NCI-H2081 (cell line): ENCODE results near the gene CCDC194.
A peak's percentile ranks its signal among the peaks of the same experiment; 100 is the strongest.

Experiments used
- DNase-seq, 2 experiments: peaks; one replicate each; lab custom pipeline; 2025; lab: John Stamatoyannopoulos, UW

CCDC194 gene, protein sequence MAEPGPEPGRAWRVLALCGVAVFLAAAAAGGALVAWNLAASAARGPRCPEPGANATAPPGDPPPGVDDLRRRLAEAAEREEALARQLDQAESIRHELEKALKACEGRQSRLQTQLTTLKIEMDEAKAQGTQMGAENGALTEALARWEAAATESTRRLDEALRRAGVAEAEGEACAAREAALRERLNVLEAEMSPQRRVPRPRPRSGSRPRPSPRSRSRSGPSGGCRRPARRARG

GRCh38 chr19:17393914-17394313 is at the start of gene CCDC194:
CCDC194 (minus strand) TSS chr19:17394196; CDS start chr19:17394158, 38 bp downstream.
- no peak for DNase-seq

DNA sequence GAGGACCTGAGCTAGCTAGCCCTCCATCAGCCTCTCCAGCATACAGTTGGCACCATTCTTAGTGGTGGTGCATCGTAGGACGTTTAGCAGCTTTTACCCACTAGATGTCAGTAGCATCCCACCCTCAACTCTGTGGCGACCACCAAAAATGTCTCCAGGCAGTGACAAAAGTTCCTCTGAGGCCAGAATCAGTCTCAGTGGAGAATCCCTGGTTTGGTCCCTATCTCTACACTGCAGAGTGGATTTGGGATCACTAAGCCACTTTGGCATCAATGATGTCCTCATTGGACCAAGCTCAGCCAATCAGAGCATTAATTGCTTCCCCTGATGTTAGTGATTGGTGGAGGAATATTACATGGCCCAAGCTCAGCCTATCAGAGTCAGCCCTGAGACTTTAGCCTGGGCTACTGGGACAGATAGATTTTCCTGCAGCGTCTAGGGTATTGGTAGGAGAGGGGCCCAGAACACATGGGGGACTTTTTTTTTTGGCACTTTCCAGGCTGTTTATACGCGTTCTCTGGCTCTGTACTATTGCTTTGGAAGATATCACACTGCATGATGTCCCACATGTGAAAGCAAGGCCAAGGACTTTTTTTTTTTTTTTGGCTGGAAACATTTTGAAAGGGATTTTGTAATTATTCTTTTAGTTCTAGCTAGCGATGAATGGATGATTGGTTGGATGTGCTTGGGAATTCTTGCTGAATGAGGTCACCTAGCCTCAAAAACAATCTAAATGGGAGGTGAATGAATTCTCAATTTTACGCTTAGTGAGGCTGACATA is 47.4 kb upstream of the CCDC194 start:
- no peak for DNase-seq

GRCh38 chr19:17436874-17437267 is 42.9 kb upstream of the CCDC194 start:
- DNase-seq = no peak

DNA sequence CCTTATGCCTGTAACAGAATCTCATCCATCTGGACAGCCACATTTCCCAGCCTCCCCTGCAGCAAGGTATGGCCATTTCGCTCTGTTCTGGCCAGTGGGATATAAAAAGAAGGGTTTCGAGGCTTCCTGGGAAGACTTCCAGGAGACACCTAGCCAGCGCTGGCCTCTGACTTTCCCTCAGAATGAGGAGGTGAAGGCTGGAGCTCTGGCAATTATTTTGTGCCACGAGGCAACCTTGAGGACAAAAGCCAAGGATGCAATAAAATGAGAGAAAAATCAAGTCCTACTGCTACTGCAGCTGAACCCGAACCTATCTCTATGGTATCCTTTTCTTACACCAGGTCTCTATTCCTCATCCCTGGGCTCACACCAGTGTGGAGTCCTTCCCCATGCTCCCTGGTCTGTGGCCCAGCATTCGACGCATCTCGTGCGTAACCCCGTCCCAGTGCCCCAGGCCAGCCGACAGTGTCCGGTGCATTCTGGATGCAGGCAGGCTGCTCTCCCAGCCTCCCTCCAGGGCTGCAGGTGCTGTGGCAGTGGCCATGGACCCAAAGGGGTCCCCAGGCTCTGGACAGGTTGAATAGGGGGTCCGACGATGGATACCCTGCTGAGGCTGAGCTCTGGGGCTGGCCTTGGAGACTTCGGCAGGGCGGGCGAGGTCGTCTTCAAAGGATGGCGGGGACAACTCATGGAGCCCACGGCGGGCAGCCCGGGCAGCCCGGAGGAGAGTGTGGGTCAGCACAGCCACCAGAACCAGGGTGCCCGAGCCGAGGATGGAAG is 42.3 kb upstream of the CCDC194 start:
- no peak for DNase-seq

DNA sequence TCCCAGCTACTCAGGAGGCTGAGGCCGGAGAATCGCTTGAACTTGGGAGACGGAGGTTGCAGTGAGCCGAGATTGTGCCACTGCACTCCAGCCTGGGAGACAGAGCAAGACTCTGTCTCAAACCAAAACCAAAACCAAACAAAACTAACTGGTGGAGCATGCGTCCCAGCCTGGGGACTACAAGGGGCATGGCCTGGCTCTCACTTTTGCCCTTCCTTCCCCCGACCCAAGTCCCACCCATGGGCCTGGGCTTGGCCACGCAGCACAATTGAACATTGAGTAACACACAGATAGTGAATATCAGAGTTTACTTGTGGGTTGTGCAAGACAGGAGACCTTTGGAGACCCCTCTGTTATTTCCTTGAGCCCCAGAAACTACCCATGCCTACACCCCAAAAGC is 41.2 kb upstream of the CCDC194 start:
- no peak for DNase-seq

DNA sequence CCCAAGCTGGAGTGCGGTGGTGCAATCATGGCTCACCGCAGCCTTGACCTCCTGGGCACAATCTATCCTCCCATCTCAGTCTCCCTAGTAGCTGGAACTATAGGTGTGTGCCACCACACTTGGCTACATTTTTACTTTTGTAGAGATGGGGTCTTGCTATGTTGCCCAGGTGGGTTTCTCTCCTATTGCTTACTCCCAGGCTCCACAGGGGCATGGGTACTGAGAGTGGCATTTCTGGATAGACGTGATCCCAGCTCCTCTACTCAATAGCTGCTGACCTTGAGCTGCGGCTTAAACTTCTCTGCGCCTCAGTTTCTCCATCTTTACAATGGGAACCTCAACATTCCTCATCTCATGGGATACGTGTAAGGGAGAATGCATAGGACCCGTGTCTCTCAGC is 37.4 kb upstream of the CCDC194 start:
- no peak for DNase-seq

DNA sequence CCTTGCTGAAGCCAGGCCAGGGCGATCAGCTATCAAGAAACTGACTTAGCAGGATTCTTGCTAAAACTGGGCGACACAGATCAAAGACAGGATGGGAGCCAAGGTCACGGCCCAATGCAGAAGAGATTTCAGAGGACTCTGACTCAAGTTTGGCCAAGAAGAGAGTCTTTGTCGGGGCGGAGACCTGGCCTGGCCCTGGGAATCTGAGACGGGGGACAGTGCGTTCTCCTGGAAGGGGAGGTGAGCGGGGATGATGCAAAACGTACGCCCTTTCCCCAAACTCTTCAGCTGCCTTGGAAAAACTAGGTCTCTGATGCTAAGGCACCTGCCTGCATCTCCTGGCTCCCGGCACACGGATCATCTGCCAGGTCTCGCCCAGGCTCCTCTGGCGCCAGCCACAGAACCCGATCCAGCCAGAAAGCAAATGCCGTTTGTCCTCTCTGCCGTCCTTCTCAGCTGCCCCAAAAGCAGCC is 35.7 kb upstream of the CCDC194 start:
- no peak for DNase-seq

GRCh38 chr19:17424743-17425365 is 30.9 kb upstream of the CCDC194 start:
- no peak for DNase-seq

DNA sequence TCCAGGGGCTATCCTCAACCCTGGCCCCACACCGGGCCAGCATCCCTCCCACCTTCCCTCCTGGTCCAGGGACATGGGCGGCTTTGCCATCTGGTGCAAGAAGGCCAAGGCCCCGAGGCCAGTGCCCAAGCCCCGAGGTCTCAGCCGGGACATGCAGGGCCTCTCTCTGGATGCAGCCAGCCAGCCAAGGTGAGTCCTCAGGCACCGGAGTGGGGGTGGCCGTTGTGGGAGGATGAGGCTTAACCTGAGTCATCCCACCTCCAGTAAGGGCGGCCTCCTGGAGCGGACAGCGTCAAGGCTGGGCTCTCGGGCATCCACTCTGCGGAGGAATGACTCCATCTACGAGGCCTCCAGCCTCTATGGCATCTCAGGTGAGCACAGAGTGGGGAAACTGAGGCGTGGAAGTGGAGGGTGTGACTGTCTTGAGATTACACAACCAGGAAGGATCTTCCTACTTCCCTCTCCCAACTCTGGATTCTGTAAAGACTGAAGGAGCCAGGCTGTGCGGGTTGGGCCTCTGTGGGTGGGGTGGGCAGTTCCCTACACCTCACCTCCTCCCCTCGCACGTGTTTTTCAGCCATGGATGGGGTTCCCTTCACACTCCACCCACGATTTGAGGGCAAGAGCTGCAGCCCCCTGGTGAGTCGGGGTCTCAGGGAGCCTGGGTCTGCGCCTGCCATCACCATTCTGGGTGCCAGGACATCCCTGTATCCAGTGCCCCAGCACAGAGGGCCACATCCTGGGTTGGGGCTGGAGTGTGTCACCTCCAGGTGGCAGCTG is 29.6 kb upstream of the CCDC194 start:
- no peak for DNase-seq

DNA sequence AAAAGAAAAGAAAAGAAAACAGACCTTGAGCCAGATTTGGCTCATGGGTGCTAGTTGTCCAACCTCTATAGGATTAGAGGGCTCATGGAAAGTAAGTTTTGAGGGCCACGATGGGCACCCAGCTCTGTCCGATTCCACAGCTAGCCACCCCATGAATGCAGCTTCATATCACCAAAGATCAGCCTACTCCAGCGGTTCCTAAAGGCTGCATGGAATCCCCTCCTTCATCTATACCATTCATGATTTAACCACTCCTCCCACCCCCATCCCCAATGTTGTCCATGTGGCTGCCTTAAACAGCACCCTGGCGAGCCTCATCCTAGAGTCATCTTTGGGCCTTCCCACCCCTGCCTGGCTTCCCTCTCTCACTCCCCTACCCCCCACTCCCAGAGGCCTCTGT is 27.9 kb upstream of the CCDC194 start:
- no peak for DNase-seq

DNA sequence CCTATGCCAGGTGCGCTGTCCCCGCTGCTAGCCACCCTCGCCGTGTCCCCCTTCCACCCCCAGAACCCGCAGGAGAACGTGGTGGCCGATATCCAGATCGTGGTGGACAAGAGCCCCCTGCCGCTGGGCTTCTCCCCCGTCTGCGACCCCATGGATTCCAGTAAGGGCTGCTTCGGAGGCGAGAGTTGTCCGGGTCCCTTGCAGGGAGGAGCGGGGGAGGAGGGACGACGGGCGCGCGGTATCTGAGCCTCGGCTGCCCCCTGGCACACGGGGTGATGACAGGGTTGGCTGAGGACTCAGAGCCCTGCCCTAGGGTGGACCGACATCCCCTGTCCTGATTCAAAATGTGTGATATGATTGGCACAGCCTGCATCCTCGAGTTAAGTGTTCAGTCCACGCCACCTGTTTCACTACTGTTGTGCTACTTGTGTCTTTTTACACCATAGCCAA is 26.5 kb upstream of the CCDC194 start:
- peak in 1 of 2 experiments; percentile 35 for DNase-seq

GRCh38 chr19:17419621-17420474 is 25.9 kb upstream of the CCDC194 start, which contains the start of gene MVB12A:
MVB12A (plus strand) TSS chr19:17420047; CDS start chr19:17420136, 89 bp downstream.
- DNase-seq = peak; percentile 97 to 99

DNA sequence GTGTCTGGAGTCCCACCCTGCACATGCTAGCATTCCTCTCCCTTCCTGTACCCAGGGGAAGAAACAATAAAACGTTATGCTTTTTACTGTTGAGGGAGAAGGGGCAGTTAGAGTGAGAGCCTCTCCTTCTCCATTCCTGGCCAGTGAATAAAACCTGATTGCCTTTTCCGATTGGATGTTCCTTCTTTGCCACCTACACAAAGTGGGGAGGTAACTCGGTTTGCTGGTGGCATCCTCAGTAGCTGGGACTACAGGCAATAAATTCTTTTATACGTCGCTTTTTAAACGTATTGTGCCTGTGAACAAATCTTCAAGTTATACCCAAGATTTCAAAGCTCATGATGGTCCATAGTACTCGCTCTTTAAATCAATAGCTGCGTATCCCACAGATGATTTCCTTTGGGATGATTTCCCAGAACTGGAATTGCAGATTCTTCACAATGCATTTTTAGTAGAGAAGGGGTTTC is 25.2 kb upstream of the CCDC194 start:
- DNase-seq = no peak

- DNase-seq = no peak
These were observed 24.7 kb upstream of the CCDC194 start for GRCh38 chr19:17418710-17419109.

DNA sequence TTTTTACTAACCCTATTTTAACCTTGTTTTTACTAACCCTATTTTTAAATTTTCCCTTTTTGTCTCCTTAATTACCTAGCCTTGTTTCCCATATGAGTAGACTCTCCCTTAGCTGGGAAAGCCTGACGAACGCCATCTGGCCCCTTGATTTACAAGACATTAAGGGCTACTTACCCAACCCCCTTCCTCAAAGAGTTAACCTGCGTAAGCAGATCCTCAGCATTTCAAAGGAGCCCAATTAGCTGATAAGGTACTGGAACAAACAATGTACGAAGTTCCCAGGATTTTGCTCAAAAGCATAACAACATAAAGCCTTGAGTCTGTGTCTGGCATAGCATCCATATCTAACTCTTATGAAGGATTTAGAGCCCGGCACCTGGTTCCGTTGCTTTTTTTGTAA is 21.1 kb upstream of the CCDC194 start:
- DNase-seq = no peak

DNA sequence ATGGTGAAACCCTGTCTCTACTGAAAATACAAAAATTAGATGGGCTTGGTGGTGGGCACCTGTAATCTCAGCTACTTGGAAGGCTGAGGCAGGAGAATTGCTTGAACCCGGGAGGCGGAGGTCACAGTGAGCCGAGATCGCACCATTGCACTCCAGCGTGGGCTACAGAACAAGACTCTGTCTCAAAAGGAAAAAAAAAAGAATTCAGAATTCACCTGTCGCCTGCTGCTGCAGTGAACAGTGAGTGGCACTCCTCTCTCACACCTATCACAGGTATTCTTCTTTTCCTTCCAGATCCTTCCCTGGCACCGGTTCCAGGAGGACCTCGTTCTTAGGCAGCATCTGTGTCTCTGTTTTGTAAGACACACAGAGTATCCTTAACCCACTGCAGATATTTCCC is 20.1 kb upstream of the CCDC194 start:
- DNase-seq = no peak

- no peak for DNase-seq
These were observed 17.8 kb upstream of the CCDC194 start for GRCh38 chr19:17411801-17412200.

- DNase-seq = no peak
These were observed 16.0 kb upstream of the CCDC194 start for GRCh38 chr19:17409990-17410389.

GRCh38 chr19:17406887-17407196 is 12.8 kb upstream of the CCDC194 start:
- DNase-seq = no peak
